HT1080 (cell line): ENCODE measurements around the gene MS4A18. TPM values are rescaled to one million over a fixed set of nuclear protein-coding genes. Genes with fewer than 3 reads are reported as not detected.

Experiments used
- DNase-seq: peaks from one replicate; pipeline ENCODE4 v3.0.0-alpha.2; 2015; ENCODE audit warnings: low read depth
- total RNA-seq: library from RNA; depleted of rRNA; stranded (reverse); fragments of >200 nt; shearing (Covaris generic); gene quantifications from 2 replicates; pipeline ENCODE4 v1.2.3, GENCODE V29; 2014

Gene MS4A18
- total RNA-seq, 1 experiment from 2014 or later, result not detected

GRCh38 chr11:60765355-60765754 is 40.8 kb downstream of the MS4A18 start:
- DNase-seq, result no peak

GRCh38 chr11:60766547-60766946 is 42.0 kb downstream of the MS4A18 start:
- no peak for DNase-seq

GRCh38 chr11:60767388-60767811 is 42.9 kb downstream of the MS4A18 start:
- no peak for DNase-seq

- DNase-seq, result no peak
Observed at GRCh38 chr11:60768202-60768601, 43.7 kb downstream of the MS4A18 start.

- no peak for DNase-seq
Observed at GRCh38 chr11:60769273-60769672, 44.8 kb downstream of the MS4A18 start.

- no peak for DNase-seq
Observed at GRCh38 chr11:60769811-60770210, 45.3 kb downstream of the MS4A18 start.

- DNase-seq, result no peak
Observed at GRCh38 chr11:60771146-60771545, 46.6 kb downstream of the MS4A18 start.

- peak; percentile 24 for DNase-seq
Observed at GRCh38 chr11:60771879-60772525, 47.5 kb downstream of the MS4A18 start.

GRCh38 chr11:60772666-60773065 is 48.1 kb downstream of the MS4A18 start:
- DNase-seq, result no peak

- no peak for DNase-seq
Observed at GRCh38 chr11:60774726-60775125, 50.2 kb downstream of the MS4A18 start.

GRCh38 chr11:60775420-60775961 is 51.0 kb downstream of the MS4A18 start:
- peak; percentile 86 for DNase-seq

- no peak for DNase-seq
Observed at GRCh38 chr11:60776167-60776566, 51.6 kb downstream of the MS4A18 start.

- no peak for DNase-seq
Observed at GRCh38 chr11:60777106-60777505, 52.6 kb downstream of the MS4A18 start.

GRCh38 chr11:60777572-60777971 is 53.1 kb downstream of the MS4A18 start:
- peak; percentile 72 for DNase-seq

- DNase-seq, result no peak
Observed at GRCh38 chr11:60780065-60780464, 55.5 kb downstream of the MS4A18 start.

- no peak for DNase-seq
Observed at GRCh38 chr11:60780774-60781173, 56.3 kb downstream of the MS4A18 start.

GRCh38 chr11:60781286-60781980 is 56.9 kb downstream of the MS4A18 start:
- no peak for DNase-seq

GRCh38 chr11:60781981-60782316 is 57.4 kb downstream of the MS4A18 start:
- no peak for DNase-seq

- DNase-seq, result no peak
Observed at GRCh38 chr11:60782393-60783140, 58.0 kb downstream of the MS4A18 start.

- no peak for DNase-seq
Observed at GRCh38 chr11:60783141-60783484, 58.6 kb downstream of the MS4A18 start.

GRCh38 chr11:60783911-60784310 is 59.4 kb downstream of the MS4A18 start:
- DNase-seq, result no peak

- DNase-seq, result no peak
Observed at GRCh38 chr11:60785136-60785535, 60.6 kb downstream of the MS4A18 start, which contains the start of gene MS4A10. MS4A10 (plus strand) TSS chr11:60785333; CDS start chr11:60790336, 5,003 bp downstream.
